ENCODE data around the gene POFUT2. TPM values are rescaled to one million over a fixed set of nuclear protein-coding genes. Genes with fewer than 3 reads are reported as not detected.

POFUT2 gene
- polyA plus RNA-seq, 1 donor from 2014 or later, result 25.4 TPM

- H3K79me2 ChIP-seq (replicated peaks; ENCODE audit: insufficient read depth, low read length), result no peaks in the 10 kb centered on the region
- H3F3A ChIP-seq (ENCODE audit: insufficient read depth, low read length, poor library complexity, severe bottlenecking), result no peaks in the 10 kb centered on the region
- TF ChIP-seq POLR2AphosphoS5 (IDR thresholded peaks at IDR 0.05) (no peak), SMC3 (conservative IDR thresholded peaks at IDR 0.05; ENCODE audit: poor library complexity) (no peak), TAF1 (IDR thresholded peaks at IDR 0.05; ENCODE audit: low read depth) (no peak), RAD21 (conservative IDR thresholded peaks at IDR 0.05) (no peak), REST (IDR thresholded peaks at IDR 0.05; ENCODE audit: borderline replicate concordance) (no peak), CTCF (IDR thresholded peaks at IDR 0.05; ENCODE audit: poor library complexity, severe bottlenecking) (no peak), MXI1 (conservative IDR thresholded peaks at IDR 0.05; ENCODE audit: poor library complexity, severe bottlenecking) (no peak), EP300 (conservative IDR thresholded peaks at IDR 0.05; ENCODE audit: poor library complexity, severe bottlenecking) (no peak), EZH2 (IDR thresholded peaks at IDR 0.05; ENCODE audit: borderline replicate concordance, insufficient read depth, low read length, poor library complexity, severe bottlenecking) (no peak)
- H3K4me3 ChIP-seq (ENCODE audit: low read length), result no peak overlapping the region
- no peak overlapping the region for H2AFZ ChIP-seq (ENCODE audit: low read depth, low read length)
- H3K27ac ChIP-seq (ENCODE audit: low read length), result no peak overlapping the region
- H3K36me3 ChIP-seq (ENCODE audit: insufficient read depth, low read length), result no peaks in the 10 kb centered on the region
- H3K4me2 ChIP-seq (ENCODE audit: low read length), result no peak overlapping the region
- no peaks in the 10 kb centered on the region for H4K20me1 ChIP-seq (ENCODE audit: insufficient read depth)
- H3K9ac ChIP-seq (ENCODE audit: low read length), result no peak overlapping the region
- no peaks in the 10 kb centered on the region for H3K27me3 ChIP-seq (ENCODE audit: insufficient read depth, low read depth, low read length)
- no peaks in the 10 kb centered on the region for H3K9me2 ChIP-seq (ENCODE audit: insufficient read depth, low read length)
- no peaks in the 10 kb centered on the region for H3K9me3 ChIP-seq (ENCODE audit: low read length)
Observed at GRCh38 chr21:45264912-45265515, 22.7 kb downstream of the POFUT2 start.

GRCh38 chr21:45264146-45264911, 23.4 kb downstream of the POFUT2 start:
- TF ChIP-seq REST (IDR thresholded peaks at IDR 0.05; ENCODE audit: borderline replicate concordance) (no peak), EP300 (conservative IDR thresholded peaks at IDR 0.05; ENCODE audit: poor library complexity, severe bottlenecking) (no peak), EZH2 (IDR thresholded peaks at IDR 0.05; ENCODE audit: borderline replicate concordance, insufficient read depth, low read length, poor library complexity, severe bottlenecking) (no peak), TAF1 (IDR thresholded peaks at IDR 0.05; ENCODE audit: low read depth) (no peak), SMC3 (conservative IDR thresholded peaks at IDR 0.05; ENCODE audit: poor library complexity) (no peak), POLR2AphosphoS5 (IDR thresholded peaks at IDR 0.05) (no peak), RAD21 (conservative IDR thresholded peaks at IDR 0.05) (no peak), MXI1 (conservative IDR thresholded peaks at IDR 0.05; ENCODE audit: poor library complexity, severe bottlenecking) (no peak), CTCF (IDR thresholded peaks at IDR 0.05; ENCODE audit: poor library complexity, severe bottlenecking) (no peak)
- H3K36me3 ChIP-seq (ENCODE audit: insufficient read depth, low read length), result no peaks in the 10 kb centered on the region

More at GRCh38 chr21:45264146-45264911, 23.4 kb downstream of the POFUT2 start:
- Histone ChIP-seq H4K20me1 (ENCODE audit: insufficient read depth) (no peaks in the 10 kb centered on the region), H3F3A (ENCODE audit: insufficient read depth, low read length, poor library complexity, severe bottlenecking) (no peaks in the 10 kb centered on the region), H3K27me3 (ENCODE audit: insufficient read depth, low read depth, low read length) (no peaks in the 10 kb centered on the region), H3K4me3 (ENCODE audit: low read length) (no peak overlapping the region), H3K9me3 (ENCODE audit: low read length) (no peaks in the 10 kb centered on the region), H3K9me2 (ENCODE audit: insufficient read depth, low read length) (no peaks in the 10 kb centered on the region), H2AFZ (ENCODE audit: low read depth, low read length) (no peak overlapping the region), H3K9ac (ENCODE audit: low read length) (no peak overlapping the region), H3K79me2 (replicated peaks; ENCODE audit: insufficient read depth, low read length) (no peaks in the 10 kb centered on the region), H3K27ac (ENCODE audit: low read length) (no peak overlapping the region), H3K4me2 (ENCODE audit: low read length) (no peak overlapping the region)
